Measurements from ENCODE around the gene DIRAS3.

DNA sequence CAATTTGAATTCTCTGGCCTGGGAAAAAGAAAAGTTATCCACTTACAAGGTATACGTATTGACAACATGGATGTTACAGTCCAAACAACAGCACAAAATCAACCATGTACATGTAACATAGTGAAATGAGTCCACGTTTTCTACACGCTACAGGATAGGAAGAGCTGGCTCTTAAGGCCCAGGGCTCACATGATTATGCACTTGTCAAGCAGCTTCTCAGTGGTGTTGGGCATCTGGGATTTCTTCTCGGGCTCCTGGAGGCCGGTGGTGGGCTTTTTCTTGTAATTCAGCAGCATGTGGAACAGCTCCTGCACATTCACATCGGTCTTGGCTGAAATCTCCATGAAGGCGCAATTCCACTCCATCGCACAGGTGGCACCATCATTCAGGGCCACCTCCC is 4.0 kb downstream of the DIRAS3 start:
- TF ChIP-seq SPI1 (IDR thresholded peaks at IDR 0.05; ENCODE audit: low read depth, low read length) (no peak), TAF1 (IDR thresholded peaks at IDR 0.05; ENCODE audit: low read depth, low read length) (no peak)
